AG10803 (cell line): ENCODE results near the gene CELA1.
"Not testable (repeated sequence)": the region's sequence is repeated elsewhere in the genome, so short reads cannot be mapped to it uniquely, and the experiment has no call there.

Source experiments
- DNase-seq: peaks from one replicate; pipeline ENCODE4 v3.0.0; 2010; ENCODE audit warnings: low read depth
- H3K4me3 ChIP-seq: 2 replicates; pipeline ENCODE4 v1.5.1; 2011; ENCODE audit warnings: mild to moderate bottlenecking, low read length, control low read depth
- TF ChIP-seq, protein P1 (sequence below): conservative IDR thresholded peaks from 2 replicates; pipeline ENCODE4 v1.5.1; 2011; ENCODE audit warnings: mild to moderate bottlenecking, low read length, control low read depth, inconsistent platforms

CELA1 gene

DNA sequence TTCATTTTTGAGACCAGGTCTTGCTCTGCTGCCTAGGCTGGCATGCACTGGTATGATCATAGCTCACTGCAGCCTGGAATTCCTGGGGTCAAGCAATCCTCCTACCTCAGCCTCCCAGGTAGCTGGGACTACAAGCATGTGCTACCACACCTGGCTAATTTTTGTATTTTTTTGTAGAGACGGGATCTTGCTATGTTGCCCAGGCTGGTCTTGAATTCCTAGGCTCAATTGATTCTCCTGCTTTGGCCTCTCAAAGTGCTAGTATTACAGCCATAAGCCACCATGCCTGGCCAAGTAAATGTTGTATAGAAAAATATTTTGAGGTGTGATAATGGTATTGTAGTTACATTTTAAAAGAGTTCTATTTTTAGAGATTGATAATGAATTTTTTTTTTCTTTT, 35.1 kb downstream of the CELA1 start:
- no peak for DNase-seq
- TF ChIP-seq, protein P1, sequence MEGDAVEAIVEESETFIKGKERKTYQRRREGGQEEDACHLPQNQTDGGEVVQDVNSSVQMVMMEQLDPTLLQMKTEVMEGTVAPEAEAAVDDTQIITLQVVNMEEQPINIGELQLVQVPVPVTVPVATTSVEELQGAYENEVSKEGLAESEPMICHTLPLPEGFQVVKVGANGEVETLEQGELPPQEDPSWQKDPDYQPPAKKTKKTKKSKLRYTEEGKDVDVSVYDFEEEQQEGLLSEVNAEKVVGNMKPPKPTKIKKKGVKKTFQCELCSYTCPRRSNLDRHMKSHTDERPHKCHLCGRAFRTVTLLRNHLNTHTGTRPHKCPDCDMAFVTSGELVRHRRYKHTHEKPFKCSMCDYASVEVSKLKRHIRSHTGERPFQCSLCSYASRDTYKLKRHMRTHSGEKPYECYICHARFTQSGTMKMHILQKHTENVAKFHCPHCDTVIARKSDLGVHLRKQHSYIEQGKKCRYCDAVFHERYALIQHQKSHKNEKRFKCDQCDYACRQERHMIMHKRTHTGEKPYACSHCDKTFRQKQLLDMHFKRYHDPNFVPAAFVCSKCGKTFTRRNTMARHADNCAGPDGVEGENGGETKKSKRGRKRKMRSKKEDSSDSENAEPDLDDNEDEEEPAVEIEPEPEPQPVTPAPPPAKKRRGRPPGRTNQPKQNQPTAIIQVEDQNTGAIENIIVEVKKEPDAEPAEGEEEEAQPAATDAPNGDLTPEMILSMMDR: no peak
- no peak overlapping the region for H3K4me3 ChIP-seq

DNA sequence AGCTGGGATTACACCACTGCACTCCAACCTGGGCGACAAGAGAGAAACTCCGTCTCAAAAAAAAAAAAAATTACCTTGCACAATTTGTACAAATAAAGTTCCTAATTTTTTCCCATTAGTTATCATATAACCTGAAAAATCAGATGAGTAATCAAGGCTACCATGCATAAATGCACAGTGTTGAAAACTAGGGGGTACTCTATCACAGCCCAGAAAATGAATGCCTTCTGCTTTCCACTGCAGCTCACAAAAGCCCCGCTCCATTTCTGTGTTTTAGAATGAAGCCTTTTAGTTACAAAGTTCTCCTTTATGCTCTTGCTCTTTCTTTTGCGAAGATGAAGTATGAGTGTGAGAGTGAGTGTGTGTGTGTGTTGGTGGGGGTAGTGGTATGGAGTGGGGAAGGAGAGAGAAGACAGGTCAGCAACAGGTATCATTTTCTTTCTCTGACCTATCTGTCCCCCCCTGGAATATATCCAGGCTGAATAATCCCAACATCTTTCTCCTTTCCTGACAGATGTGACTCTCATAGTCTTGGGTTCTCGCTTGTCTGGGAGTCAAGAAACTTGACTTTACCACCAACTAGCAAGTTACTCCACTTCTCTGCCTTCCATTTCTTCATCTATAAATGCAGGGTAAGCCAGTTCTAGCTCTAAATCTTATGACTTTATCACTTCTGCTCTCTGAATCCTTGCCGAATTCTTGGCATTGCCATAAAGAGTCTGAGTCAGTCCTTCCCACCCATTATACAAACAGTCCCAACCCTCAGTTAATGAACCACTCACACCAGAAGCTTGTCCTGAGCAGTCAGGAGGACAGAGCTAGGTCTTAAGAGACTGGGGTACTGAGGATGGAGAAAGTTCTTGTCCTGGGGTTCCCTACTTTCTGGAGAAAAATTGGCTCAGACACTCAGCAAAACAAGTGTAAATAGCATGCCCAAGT, 38.6 kb downstream of the CELA1 start:
- H3K4me3 ChIP-seq: no peak overlapping the region
- TF ChIP-seq, protein P1: no peak
- DNase-seq: peak; percentile 77

DNA sequence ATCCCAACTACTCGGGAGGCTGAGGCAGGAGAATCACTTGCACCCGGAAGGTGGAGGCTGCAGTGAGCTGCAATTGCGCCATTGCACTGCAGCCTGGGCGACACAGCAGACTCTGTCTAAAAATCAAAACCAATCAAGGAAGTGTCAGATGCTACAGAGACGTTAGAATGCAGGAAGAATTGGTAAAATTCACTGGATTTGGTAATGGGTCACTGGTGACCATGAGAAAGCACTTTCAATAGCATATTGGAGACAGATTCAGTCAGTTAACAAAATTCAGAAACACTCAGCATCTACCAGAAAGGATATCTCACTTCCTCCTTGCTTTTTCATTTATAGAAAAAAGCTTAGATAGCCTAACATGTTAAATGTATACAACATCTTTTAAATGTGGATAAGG, 40.0 kb downstream of the CELA1 start:
- DNase-seq: no peak
- TF ChIP-seq, protein P1: no peak
- no peak overlapping the region for H3K4me3 ChIP-seq

DNA sequence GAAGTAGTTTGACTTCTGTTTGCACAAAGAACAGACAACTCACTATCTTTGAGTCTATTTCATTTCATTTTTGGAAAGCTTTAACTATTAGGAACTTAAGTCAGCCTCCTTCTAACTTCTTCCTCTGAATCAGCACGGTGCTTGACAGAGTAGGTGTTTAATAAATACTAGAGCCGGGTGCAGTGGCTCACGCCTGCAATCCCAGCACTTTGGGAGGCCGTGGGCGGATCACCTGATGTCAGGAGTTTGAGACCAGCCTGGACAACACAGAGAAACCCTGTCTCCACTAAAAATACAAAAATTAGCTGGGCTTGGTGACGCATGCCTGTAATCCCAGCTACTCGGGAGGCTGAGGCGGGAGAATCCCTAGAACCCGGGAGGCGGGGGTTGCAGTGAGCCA, 45.7 kb downstream of the CELA1 start:
- DNase-seq, H3K4me3 ChIP-seq: not testable (repeated sequence)

DNA sequence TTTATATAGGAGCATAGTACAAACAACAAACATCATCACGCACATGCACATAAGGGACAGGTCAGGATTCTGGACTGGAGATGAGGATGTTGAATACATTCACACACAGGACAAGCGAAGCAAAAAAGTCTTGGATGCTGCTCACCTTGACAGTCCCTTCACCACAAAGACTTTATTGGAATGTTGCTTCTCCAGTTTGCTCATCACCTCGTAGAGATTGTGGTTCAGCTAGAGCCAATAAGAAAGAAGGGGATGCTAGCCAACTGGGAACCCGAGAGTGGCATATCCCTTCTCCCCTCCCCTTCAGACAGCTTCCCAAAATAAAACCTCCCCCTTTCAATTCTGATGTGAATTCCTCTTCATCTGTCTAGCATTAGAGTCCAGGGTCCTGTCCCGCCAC, 50.8 kb downstream of the CELA1 start:
- no peak overlapping the region for H3K4me3 ChIP-seq
- no peak for DNase-seq
- TF ChIP-seq, protein P1: no peak

DNA sequence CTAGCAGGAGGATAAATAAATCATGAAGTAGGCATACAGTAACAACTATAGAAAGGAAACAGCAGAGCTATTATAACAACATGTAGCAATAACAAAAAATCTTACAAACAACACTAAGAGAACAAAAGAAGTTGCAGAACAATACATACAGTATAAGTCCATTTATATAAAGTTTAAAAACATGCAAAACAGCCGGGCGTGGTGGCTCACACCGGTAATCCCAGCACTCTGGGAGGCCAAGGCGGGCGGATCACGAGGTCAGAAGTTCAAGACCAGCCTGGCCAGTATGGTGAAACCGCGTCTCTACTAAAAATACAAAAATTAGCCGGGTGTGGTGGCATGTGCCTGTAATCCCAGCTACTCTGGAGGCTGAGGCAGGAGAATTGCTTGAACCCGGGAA, 52.4 kb downstream of the CELA1 start:
- H3K4me3 ChIP-seq, DNase-seq: not testable (repeated sequence)

DNA sequence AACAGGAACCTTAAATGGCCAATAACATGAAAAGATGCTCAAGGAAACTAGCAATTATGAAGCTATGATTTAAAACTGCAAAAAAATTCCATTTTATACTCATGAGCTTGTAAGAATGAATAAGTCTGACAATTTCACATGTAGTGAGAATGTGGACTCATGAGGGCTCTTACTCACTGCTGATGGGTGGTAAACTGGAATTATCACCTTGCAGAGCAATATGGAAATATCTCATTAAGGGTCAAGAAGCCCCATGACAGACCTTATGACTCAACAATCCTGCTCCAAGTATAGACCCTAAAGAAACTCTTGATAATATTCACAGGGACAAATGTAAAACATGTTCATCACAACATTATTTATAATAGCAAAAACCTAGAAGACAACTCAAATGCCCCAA, 52.8 kb downstream of the CELA1 start:
- H3K4me3 ChIP-seq: no peak overlapping the region
- DNase-seq: no peak
- TF ChIP-seq, protein P1: no peak

DNA sequence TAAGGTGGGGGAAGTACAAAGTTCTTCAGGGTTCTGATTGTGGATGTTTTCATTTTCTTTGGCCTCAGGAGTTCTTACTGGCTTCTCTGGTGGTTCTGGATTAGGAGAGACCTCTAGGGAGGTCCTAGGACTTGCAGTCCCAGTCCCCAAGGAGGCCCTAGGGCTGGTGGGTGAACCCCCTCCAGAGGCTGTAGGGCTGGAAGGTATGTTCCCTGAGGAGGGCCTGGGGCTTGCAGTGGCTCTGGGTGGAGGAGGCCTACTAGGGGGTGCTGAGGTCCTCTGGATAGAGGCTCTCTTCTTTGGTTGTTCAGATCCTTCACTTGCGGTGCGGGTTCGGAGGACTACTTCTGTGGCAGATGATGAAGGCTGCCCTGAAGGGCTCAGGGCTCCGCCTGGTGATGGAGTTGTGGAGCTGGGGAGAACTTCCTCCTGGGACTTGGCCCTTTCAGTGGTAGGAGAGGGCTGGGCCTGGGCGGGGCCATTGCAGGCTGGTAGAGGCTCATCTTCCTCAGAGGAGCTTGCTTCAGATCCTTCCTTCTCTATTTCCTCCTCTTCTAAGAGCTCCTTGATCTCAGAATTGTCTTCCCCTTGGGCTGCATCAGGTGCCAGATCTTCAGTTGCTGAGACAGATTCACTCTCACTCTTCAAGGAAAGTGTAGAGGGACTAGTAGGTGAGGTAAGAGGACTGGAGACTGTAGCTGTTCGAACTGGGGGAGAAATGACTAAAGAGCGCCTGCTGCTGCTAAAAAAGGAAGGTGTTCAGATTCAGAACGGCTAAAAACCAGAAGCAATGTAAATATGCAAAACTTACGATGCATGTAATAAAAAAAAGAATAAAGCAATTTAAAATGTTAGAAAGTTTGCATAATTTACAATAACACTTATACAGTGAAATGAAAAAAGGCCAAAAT, 54.6 kb downstream of the CELA1 start:
- DNase-seq, H3K4me3 ChIP-seq: not testable (repeated sequence)
